ENCODE data around the gene UBE2QL1.

DNA sequence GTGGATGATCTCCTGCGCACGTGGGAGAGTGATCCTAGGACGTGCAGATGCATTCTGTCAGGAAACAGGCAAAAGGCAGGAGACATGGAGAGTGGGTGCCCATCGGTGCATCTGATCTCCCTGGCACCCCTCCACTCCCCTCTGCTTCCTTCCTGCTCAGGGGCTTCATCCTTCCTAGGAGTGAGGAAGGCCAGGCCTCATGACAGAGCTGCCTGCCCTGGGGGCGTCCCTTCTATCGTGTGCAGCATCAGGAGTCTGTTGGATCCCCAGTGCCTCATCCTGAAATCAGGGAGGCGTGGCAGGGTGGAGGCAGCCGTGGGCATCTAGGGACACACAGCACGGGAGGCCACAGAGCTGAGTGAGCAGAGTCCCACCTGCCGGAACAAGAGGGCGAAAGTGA lies 30.1 kb downstream of the UBE2QL1 start:
- TF ChIP-seq SUZ12 (IDR thresholded peaks at IDR 0.05; ENCODE audit: extremely low read depth, insufficient read depth, insufficient read length) = no peak
- TF ChIP-seq ZNF274 (IDR thresholded peaks at IDR 0.05; ENCODE audit: low read depth, low read length) = no peak

Data from NT2/D1 (cell line).